HCT116 (cell line): ENCODE data around the gene BORCS8.

ENCODE experiments used
- CTCF ChIP-seq, 3 experiments: fragments of 200-600 bp in 1 of 3; sonication (generic) in 1 of 3; IDR thresholded peaks in 2 of 3; conservative IDR thresholded peaks in 1 of 3; 2 replicates each; pipeline ENCODE4 v1.5.1; 2012 to 2017; ENCODE audit warnings: low read depth in 2 of 3, low read length in 2 of 3, antibody characterized with exemption in 1 of 3, borderline replicate concordance in 1 of 3, control low read depth in 1 of 3, mild to moderate bottlenecking in 1 of 3, mixed read lengths in 1 of 3, mixed run types in 1 of 3, moderate library complexity in 1 of 3; ENCODE audit not compliant: insufficient read depth in 1 of 3
- MAX ChIP-seq: IDR thresholded peaks from 2 replicates; pipeline ENCODE4 v1.6.1; 2012
- POLR2A ChIP-seq: IDR thresholded peaks from 2 replicates; pipeline ENCODE4 v1.7.0; 2011; ENCODE audit warnings: borderline replicate concordance; ENCODE audit not compliant: insufficient read depth, insufficient read length; ENCODE audit errors: extremely low read depth
- POLR2AphosphoS5 ChIP-seq: IDR thresholded peaks from 2 replicates; pipeline ENCODE4 v1.6.1; 2011; ENCODE audit warnings: mild to moderate bottlenecking, low read depth, low read length, moderate library complexity
- REST ChIP-seq: IDR thresholded peaks from 2 replicates; pipeline ENCODE4 v1.6.1; 2012; ENCODE audit warnings: low read depth
- TCF7L2 ChIP-seq: IDR thresholded peaks from 2 replicates; pipeline ENCODE4 v1.7.0; 2011; ENCODE audit warnings: borderline replicate concordance, inconsistent platforms; ENCODE audit not compliant: insufficient read depth, insufficient read length; ENCODE audit errors: extremely low read depth
- ZBTB33 ChIP-seq: IDR thresholded peaks from 2 replicates; pipeline ENCODE4 v1.6.1; 2011; ENCODE audit warnings: mild to moderate bottlenecking, low read length, moderate library complexity; ENCODE audit not compliant: insufficient replicate concordance; ENCODE audit errors: extremely low read depth
- ZFX ChIP-seq: fragments of 450-650 bp; IDR thresholded peaks from 2 replicates; pipeline ENCODE4 v1.6.1; 2017
- ZNF274 ChIP-seq: fragments of 200-500 bp; sonication (Bioruptor generic); IDR thresholded peaks from 2 replicates; pipeline ENCODE4 v1.6.1; 2014; ENCODE audit warnings: mild to moderate bottlenecking, low read depth, low read length, inconsistent platforms

- no peak for TF ChIP-seq TCF7L2
- no peak for TF ChIP-seq CTCF (IDR thresholded peaks at IDR 0.05 in 2 of 3, conservative IDR thresholded peaks at IDR 0.05 in 1 of 3; ENCODE audit: borderline replicate concordance in 1 of 3, insufficient read depth in 1 of 3, low read depth in 2 of 3, low read length in 2 of 3)
- TF ChIP-seq REST: no peak
- no peak for TF ChIP-seq MAX
- TF ChIP-seq POLR2A: no peak
- no peak for TF ChIP-seq POLR2AphosphoS5
- no peak for TF ChIP-seq ZNF274
- no peak for TF ChIP-seq ZBTB33
- TF ChIP-seq ZFX: no peak
Measured at GRCh38 chr19:19209372-19209771, 17.4 kb upstream of the BORCS8 start.
